WTC11 (cell line): Measurements from ENCODE around the gene TMEM223. TPM values are rescaled to one million over a fixed set of nuclear protein-coding genes. Genes with fewer than 3 reads are reported as not detected.

Experiments
- AR ChIP-seq: fragments of 250-450 bp; sonication (Bioruptor Pico); IDR thresholded peaks from 2 replicates; pipeline ENCODE4 v1.9.0; 2021; ENCODE audit warnings: mild to moderate bottlenecking
- CBFB ChIP-seq: sonication (generic); formaldehyde crosslinking; IDR thresholded peaks from 2 replicates; pipeline ENCODE4 v1.8.1; 2022; ENCODE audit warnings: mild to moderate bottlenecking, low read depth, missing genetic modification reagents
- E2F4 ChIP-seq: sonication (generic); formaldehyde crosslinking; IDR thresholded peaks from 2 replicates; pipeline ENCODE4 v1.8.1; 2022; ENCODE audit warnings: low read depth, mild to moderate bottlenecking, moderate library complexity, missing genetic modification reagents, borderline replicate concordance
- E2F5 ChIP-seq: sonication (generic); formaldehyde crosslinking; IDR thresholded peaks from 2 replicates; pipeline ENCODE4 v1.8.1; 2022; ENCODE audit warnings: mild to moderate bottlenecking, moderate library complexity, missing genetic modification reagents
- FOXP4 ChIP-seq: sonication (generic); formaldehyde crosslinking; IDR thresholded peaks from 2 replicates; pipeline ENCODE4 v1.8.0; 2022; ENCODE audit warnings: mild to moderate bottlenecking, missing genetic modification reagents
- IRF2 ChIP-seq: sonication (generic); formaldehyde crosslinking; IDR thresholded peaks from 2 replicates; pipeline ENCODE4 v1.8.0; 2022; ENCODE audit warnings: low read depth, missing genetic modification reagents, borderline replicate concordance
- NFE2L1 ChIP-seq: sonication (generic); formaldehyde crosslinking; IDR thresholded peaks from 2 replicates; pipeline ENCODE4 v1.8.1; 2023; ENCODE audit warnings: missing genetic modification reagents
- OVOL2 ChIP-seq: fragments of 250-450 bp; sonication (Bioruptor Pico); IDR thresholded peaks from 2 replicates; pipeline ENCODE4 v1.9.0; 2021; ENCODE audit warnings: mild to moderate bottlenecking, borderline replicate concordance
- PRRX2 ChIP-seq: fragments of 250-450 bp; sonication (Bioruptor Pico); IDR thresholded peaks from 2 replicates; pipeline ENCODE4 v1.8.0; 2021; ENCODE audit warnings: mild to moderate bottlenecking
- SMAD3 ChIP-seq: sonication (generic); formaldehyde crosslinking; IDR thresholded peaks from 2 replicates; pipeline ENCODE4 v1.8.0; 2022; ENCODE audit warnings: missing genetic modification reagents, mild to moderate bottlenecking, borderline replicate concordance
- STAT6 ChIP-seq: sonication (generic); formaldehyde crosslinking; conservative IDR thresholded peaks from 2 replicates; pipeline ENCODE4 v1.8.1; 2023; ENCODE audit warnings: mild to moderate bottlenecking, low read depth, missing genetic modification reagents, moderate library complexity
- TCF7 ChIP-seq: sonication (generic); formaldehyde crosslinking; IDR thresholded peaks from 2 replicates; pipeline ENCODE4 v1.8.0; 2022; ENCODE audit warnings: mild to moderate bottlenecking, low read depth, missing genetic modification reagents, moderate library complexity
- TEAD1 ChIP-seq: sonication (generic); formaldehyde crosslinking; IDR thresholded peaks from 2 replicates; pipeline ENCODE4 v1.8.0; 2022; ENCODE audit warnings: mild to moderate bottlenecking, missing genetic modification reagents
- TEAD4 ChIP-seq: sonication (generic); formaldehyde crosslinking; IDR thresholded peaks from 2 replicates; pipeline ENCODE4 v1.8.0; 2022; ENCODE audit warnings: mild to moderate bottlenecking, missing genetic modification reagents
- USF1 ChIP-seq: sonication (generic); formaldehyde crosslinking; IDR thresholded peaks from 2 replicates; pipeline ENCODE4 v1.8.0; 2022; ENCODE audit warnings: mild to moderate bottlenecking, missing genetic modification reagents
- ZBTB43 ChIP-seq: sonication (generic); formaldehyde crosslinking; IDR thresholded peaks from 2 replicates; pipeline ENCODE4 v1.8.1; 2023; ENCODE audit warnings: mild to moderate bottlenecking, missing genetic modification reagents
- ZNF263 ChIP-seq: sonication (generic); formaldehyde crosslinking; IDR thresholded peaks from 2 replicates; pipeline ENCODE4 v1.8.1; 2022; ENCODE audit warnings: low read depth, mild to moderate bottlenecking, moderate library complexity, missing genetic modification reagents
- ZNF317 ChIP-seq: sonication (generic); formaldehyde crosslinking; IDR thresholded peaks from 2 replicates; pipeline ENCODE4 v1.8.1; 2023; ENCODE audit warnings: low read depth, mild to moderate bottlenecking, moderate library complexity, missing genetic modification reagents, borderline replicate concordance
- ZNF396 ChIP-seq: fragments of 250-450 bp; sonication (Bioruptor Pico); IDR thresholded peaks from 2 replicates; pipeline ENCODE4 v1.8.0; 2021; ENCODE audit warnings: mild to moderate bottlenecking, moderate library complexity, borderline replicate concordance
- total RNA-seq: library from RNA; stranded (reverse); gene quantifications from 3 replicates; pipeline ENCODE4 v1.2.3, GENCODE V29; 2021

Gene TMEM223
- total RNA-seq, 1 experiment from 2014 or later = 26.4 TPM

- no peak for TF ChIP-seq STAT6 (CRISPR knock-in tag)
- 0 out of 2 replicates have a peak, but pooled peaks have one; percentile 59 for TF ChIP-seq TEAD4 (CRISPR knock-in tag)
- TF ChIP-seq CBFB (CRISPR knock-in tag) = peak; percentile 71; the same call in 1 of the 2 replicates
- TF ChIP-seq TEAD1 = peak; percentile 93
- TF ChIP-seq TCF7 (CRISPR knock-in tag) = no peak
- no peak for TF ChIP-seq IRF2 (CRISPR knock-in tag)
- peak; percentile 47; the same call in 1 of the 2 replicates for TF ChIP-seq USF1 (CRISPR knock-in tag)
- TF ChIP-seq SMAD3 (CRISPR knock-in tag) = no peak
- no peak for TF ChIP-seq ZNF396 (CRISPR knock-in tag)
- no peak for TF ChIP-seq ZNF317 (CRISPR knock-in tag)
- peak; percentile 89; the same call in 1 of the 2 replicates for TF ChIP-seq NFE2L1
- TF ChIP-seq PRRX2 (CRISPR knock-in tag) = no peak
- TF ChIP-seq E2F5 (CRISPR knock-in tag) = 0 out of 2 replicates have a peak, but pooled peaks have one; percentile 29
- peak; percentile 51; the same call in 1 of the 2 replicates for TF ChIP-seq ZBTB43
- 0 out of 2 replicates have a peak, but pooled peaks have one; percentile 39 for TF ChIP-seq E2F4
- TF ChIP-seq FOXP4 (CRISPR knock-in tag) = peak; percentile 57; the same call in 1 of the 2 replicates
- TF ChIP-seq AR (CRISPR knock-in tag) = no peak
- TF ChIP-seq ZNF263 = no peak
- no peak for TF ChIP-seq OVOL2 (CRISPR knock-in tag)
Measured at GRCh38 chr11:62839050-62839945, 47.5 kb upstream of the TMEM223 start, which contains the start of gene WDR74 (continued).
